Vagina (tissue), 2 donors: ENCODE data around the gene ZNF808. TPM values are rescaled to one million over a fixed set of nuclear protein-coding genes. Genes with fewer than 3 reads are reported as not detected.
"Not testable (repeated sequence)": the region's sequence is repeated elsewhere in the genome, so short reads cannot be mapped to it uniquely, and the experiment has no call there.

Experiments used
- DNase-seq, 2 donors: peaks; one replicate each; pipeline ENCODE4 v3.0.0-alpha.2; 2017; ENCODE audit errors: extremely low spot score in 2 of 2
- H3K27ac ChIP-seq: fragments of 200-600 bp; sonication (generic); one replicate; pipeline ENCODE4 v1.5.1; 2019
- H3K27me3 ChIP-seq: fragments of 200-600 bp; sonication (generic); one replicate; pipeline ENCODE4 v1.5.1; 2019
- H3K36me3 ChIP-seq, 2 donors: fragments of 200-600 bp; sonication (generic); one replicate each; pipeline ENCODE4 v1.5.1; 2017 to 2019
- H3K4me1 ChIP-seq: fragments of 200-600 bp; sonication (generic); one replicate; pipeline ENCODE4 v1.5.1; 2019
- H3K4me3 ChIP-seq, 2 donors: fragments of 200-600 bp; sonication (generic); 1 replicate in 1 of 2; 2 replicates in 1 of 2; pipeline ENCODE4 v1.5.1; 2016 to 2019
- H3K9me3 ChIP-seq: fragments of 200-600 bp; sonication (generic); one replicate; pipeline ENCODE4 v1.5.1; 2019
- CTCF ChIP-seq, 3 experiments: fragments of 450-650 bp in 2 of 3; fragments of 200-600 bp in 1 of 3; sonication (generic) in 1 of 3; IDR thresholded peaks; one replicate each; pipeline ENCODE4 v1.5.1; 2017 to 2019; ENCODE audit warnings: antibody characterized with exemption in 3 of 3, mild to moderate bottlenecking in 2 of 3, moderate library complexity in 2 of 3
- POLR2A ChIP-seq, 2 donors: fragments of 450-650 bp; IDR thresholded peaks; one replicate each; pipeline ENCODE4 v1.6.1; 2017; ENCODE audit warnings: antibody characterized with exemption in 2 of 2, mild to moderate bottlenecking in 2 of 2, moderate library complexity in 2 of 2
- POLR2AphosphoS5 ChIP-seq, 2 donors: sonication (generic); formaldehyde crosslinking; IDR thresholded peaks; one replicate each; pipeline ENCODE4 v1.9.0; 2017; ENCODE audit warnings: antibody characterized with exemption in 2 of 2, mild to moderate bottlenecking in 2 of 2, low read depth in 1 of 2; ENCODE audit not compliant: insufficient read depth in 1 of 2
- intact Hi-C: fragments of 100-400 bp; cut with DNase I; formaldehyde crosslinking; loops from one replicate; pipeline ENCODE4 v1.15.1; 2023
- total RNA-seq: library from RNA; depleted of rRNA; stranded (reverse); fragments of >200 nt; gene quantifications from one replicate; pipeline ENCODE4 v1.2.3, GENCODE V29; 2016

Gene ZNF808
- total RNA-seq, 1 donor from 2014 or later = 14.7 TPM

- no peak for DNase-seq
- intact Hi-C loops = no loop called here
Observed at GRCh38 chr19:52494518-52494917, 33.0 kb upstream of the ZNF808 start.

GRCh38 chr19:52498571-52498970 is 28.9 kb upstream of the ZNF808 start:
- no peak overlapping the region for H3K4me3 ChIP-seq
- peaks cover 0 to 9% of the 10 kb centered on the region in 2 donors for H3K36me3 ChIP-seq
- DNase-seq = no peak
- intact Hi-C loops = no loop called here
- no peak overlapping the region for H3K27ac ChIP-seq
- H3K4me1 ChIP-seq = no peaks in the 10 kb centered on the region
- TF ChIP-seq CTCF (IDR thresholded peaks at IDR 0.05) = no peak
- TF ChIP-seq POLR2AphosphoS5 (IDR thresholded peaks at IDR 0.05; ENCODE audit: insufficient read depth in 1 of 2, low read depth in 1 of 2) = no peak
- TF ChIP-seq POLR2A (IDR thresholded peaks at IDR 0.05) = no peak
- H3K9me3 ChIP-seq = no peaks in the 10 kb centered on the region
- H3K27me3 ChIP-seq = no peaks in the 10 kb centered on the region

More at GRCh38 chr19:52494518-52494917, 33.0 kb upstream of the ZNF808 start:
- no peaks in the 10 kb centered on the region for H3K27me3 ChIP-seq
- H3K9me3 ChIP-seq = peaks cover 7% of the 10 kb centered on the region
- H3K4me1 ChIP-seq = no peaks in the 10 kb centered on the region
- no peak overlapping the region for H3K27ac ChIP-seq
- no peak overlapping the region for H3K4me3 ChIP-seq
- no peak for TF ChIP-seq POLR2AphosphoS5 (IDR thresholded peaks at IDR 0.05; ENCODE audit: insufficient read depth in 1 of 2, low read depth in 1 of 2)
- H3K36me3 ChIP-seq = no peaks in the 10 kb centered on the region

- H3K4me1 ChIP-seq, H3K4me3 ChIP-seq, intact Hi-C loops, H3K27ac ChIP-seq, H3K9me3 ChIP-seq, H3K27me3 ChIP-seq, DNase-seq: not testable (repeated sequence)
- H3K36me3 ChIP-seq = peaks cover 0 to 12% of the 10 kb centered on the region in 2 donors
Observed at GRCh38 chr19:52500474-52500873, 27.0 kb upstream of the ZNF808 start.

GRCh38 chr19:52500991-52501390 is 26.5 kb upstream of the ZNF808 start:
- H3K4me3 ChIP-seq, H3K4me1 ChIP-seq, DNase-seq, intact Hi-C loops, H3K27me3 ChIP-seq, H3K9me3 ChIP-seq, H3K27ac ChIP-seq: not testable (repeated sequence)
- peaks cover 0 to 12% of the 10 kb centered on the region in 2 donors for H3K36me3 ChIP-seq

GRCh38 chr19:52507266-52507665 is 20.2 kb upstream of the ZNF808 start:
- TF ChIP-seq POLR2AphosphoS5 (IDR thresholded peaks at IDR 0.05; ENCODE audit: insufficient read depth in 1 of 2, low read depth in 1 of 2) = no peak
- no peak for TF ChIP-seq POLR2A (IDR thresholded peaks at IDR 0.05)
- no peak for TF ChIP-seq CTCF (IDR thresholded peaks at IDR 0.05)
- H3K36me3 ChIP-seq = peaks cover 0 to 25% of the 10 kb centered on the region in 2 donors
- no peak overlapping the region for H3K27ac ChIP-seq

GRCh38 chr19:52516191-52516590 is 11.3 kb upstream of the ZNF808 start:
- Histone ChIP-seq H3K27ac (no peak overlapping the region), H3K4me1 (no peaks in the 10 kb centered on the region), H3K9me3 (no peaks in the 10 kb centered on the region), H3K4me3 (no peak overlapping the region), H3K27me3 (no peaks in the 10 kb centered on the region), H3K36me3 (peaks cover 0 to 5% of the 10 kb centered on the region in 2 donors)
- no peak for DNase-seq
- TF ChIP-seq POLR2AphosphoS5 (IDR thresholded peaks at IDR 0.05; ENCODE audit: insufficient read depth in 1 of 2, low read depth in 1 of 2) = no peak
- TF ChIP-seq POLR2A (IDR thresholded peaks at IDR 0.05) = no peak
- intact Hi-C loops = no loop called here

More at GRCh38 chr19:52507266-52507665, 20.2 kb upstream of the ZNF808 start:
- Histone ChIP-seq H3K4me3 (no peak overlapping the region), H3K27me3 (no peaks in the 10 kb centered on the region), H3K9me3 (no peaks in the 10 kb centered on the region), H3K4me1 (no peaks in the 10 kb centered on the region)
- no peak for DNase-seq
- intact Hi-C loops = no loop called here

- TF ChIP-seq CTCF (IDR thresholded peaks at IDR 0.05) = no peak
- TF ChIP-seq POLR2AphosphoS5 (IDR thresholded peaks at IDR 0.05; ENCODE audit: insufficient read depth in 1 of 2, low read depth in 1 of 2) = no peak
- TF ChIP-seq POLR2A (IDR thresholded peaks at IDR 0.05) = no peak
- Histone ChIP-seq H3K27ac (no peak overlapping the region), H3K9me3 (no peaks in the 10 kb centered on the region), H3K27me3 (no peaks in the 10 kb centered on the region), H3K4me3 (no peak overlapping the region), H3K4me1 (no peaks in the 10 kb centered on the region), H3K36me3 (no peaks in the 10 kb centered on the region)
- intact Hi-C loops = no loop called here
- no peak for DNase-seq
Observed at GRCh38 chr19:52518646-52519045, 8.8 kb upstream of the ZNF808 start.

- H3K9me3 ChIP-seq, DNase-seq, H3K27ac ChIP-seq, H3K27me3 ChIP-seq, H3K4me1 ChIP-seq, H3K36me3 ChIP-seq, H3K4me3 ChIP-seq, intact Hi-C loops: not testable (repeated sequence)
Observed at GRCh38 chr19:52519175-52519574, 8.3 kb upstream of the ZNF808 start.
